Ovary (tissue), 9 donors: ENCODE data around the gene TIMP2. TPM values are rescaled to one million over a fixed set of nuclear protein-coding genes. Genes with fewer than 3 reads are reported as not detected.
"Not testable (repeated sequence)": the region's sequence is repeated elsewhere in the genome, so short reads cannot be mapped to it uniquely, and the experiment has no call there.

ENCODE experiments used
- DNase-seq, 5 donors: peaks; one replicate each; pipeline ENCODE4 v3.0.0-alpha.2; 2019 to 2020
- H3K27ac ChIP-seq, 2 donors: fragments of 200-600 bp; one replicate each; pipeline versions ENCODE4 v1.5.1 to v1.8.0; 2019 to 2022
- H3K27me3 ChIP-seq: fragments of 200-600 bp; one replicate; pipeline ENCODE4 v1.8.0; 2022
- H3K36me3 ChIP-seq: fragments of 200-600 bp; sonication (generic); one replicate; pipeline ENCODE4 v1.5.1; 2019
- H3K4me1 ChIP-seq: one replicate; pipeline ENCODE4 v1.8.1; 2013; ENCODE audit warnings: mild to moderate bottlenecking, moderate library complexity; ENCODE audit not compliant: insufficient read depth
- H3K4me3 ChIP-seq: fragments of 200-600 bp; sonication (generic); one replicate; pipeline ENCODE4 v1.5.1; 2017
- H3K9me3 ChIP-seq, 2 donors: fragments of 200-600 bp in 1 of 2; sonication (generic) in 1 of 2; one replicate each; pipeline versions ENCODE4 v1.5.1 to v1.8.1; 2013 to 2019; ENCODE audit warnings: mild to moderate bottlenecking in 1 of 2, moderate library complexity in 1 of 2
- EP300 ChIP-seq: sonication (generic); formaldehyde crosslinking; IDR thresholded peaks from one replicate; pipeline ENCODE4 v1.6.1; 2017; ENCODE audit warnings: antibody characterized with exemption
- POLR2A ChIP-seq: fragments of 450-650 bp; IDR thresholded peaks from one replicate; pipeline ENCODE4 v1.6.1; 2017; ENCODE audit warnings: antibody characterized with exemption, mild to moderate bottlenecking, moderate library complexity
- WGBS, 3 donors: extraction: QIAGEN DNeasy Blood & Tissue Kit in 1 of 3; methylation state at CpG; one replicate each; pipeline versions ENCODE4 v1.1.5 to v1.1.7; 2013 to 2017; 5-methylcytosine and 5-hydroxymethylcytosine counted together
- intact Hi-C, 4 donors: fragments of 100-400 bp; cut with DNase I; formaldehyde crosslinking; loops; one replicate each; pipeline versions ENCODE4 v1.11.0 to v1.15.1; 2022 to 2023
- polyA plus RNA-seq, 2 donors: library from polyadenylated mRNA; stranded (reverse); fragments of 200-250 nt in 1 of 2; fragments of 350-450 nt in 1 of 2; fragmentation: Illumina TruSeq in 1 of 2; extraction: RNeasy Lipid Tissue Mini Kit (QIAGEN cat#74804) in 1 of 2; gene quantifications; one replicate each; pipeline ENCODE4 v1.2.3, GENCODE V29; 2013 to 2014
- total RNA-seq, 7 donors: library from RNA; depleted of rRNA in 2 of 7; stranded (reverse); fragments of >200 nt in 2 of 7; fragmentation: NEBNext Ultra II Directional in 3 of 7; extraction: Animal tissue kit (Norgen Biotek cat#: 25700) in 3 of 7; gene quantifications; one replicate each; pipeline versions ENCODE4 v1.1.0 to v1.2.4, GENCODE V29; 2016 to 2023
- TF ChIP-seq, protein P1 (sequence below), 3 donors: fragments of 450-650 bp in 2 of 3; fragments of 200-600 bp in 1 of 3; IDR thresholded peaks; one replicate each; pipeline versions ENCODE4 v1.5.1 to v1.8.0; 2016 to 2022; ENCODE audit warnings: antibody characterized with exemption in 3 of 3, mild to moderate bottlenecking in 1 of 3
- donor health status: DM: no; HTN: no; CAD: no; lungs with moderate emphysema.
- donor health status: DM: no; HTN: no; CAD: no.
- donor health status: Bipolar disorder and iron deficiency.
- donor health status: DM: yes; HTN: yes; CAD: no.
- donor health status: DM: no; HTN: no; CAD: no.
- donor health status: DM: yes; HTN: yes; CAD: no.

Gene TIMP2
- total and polyA plus RNA-seq, 9 donors = 221 to 1,422 (median 693) TPM

DNA sequence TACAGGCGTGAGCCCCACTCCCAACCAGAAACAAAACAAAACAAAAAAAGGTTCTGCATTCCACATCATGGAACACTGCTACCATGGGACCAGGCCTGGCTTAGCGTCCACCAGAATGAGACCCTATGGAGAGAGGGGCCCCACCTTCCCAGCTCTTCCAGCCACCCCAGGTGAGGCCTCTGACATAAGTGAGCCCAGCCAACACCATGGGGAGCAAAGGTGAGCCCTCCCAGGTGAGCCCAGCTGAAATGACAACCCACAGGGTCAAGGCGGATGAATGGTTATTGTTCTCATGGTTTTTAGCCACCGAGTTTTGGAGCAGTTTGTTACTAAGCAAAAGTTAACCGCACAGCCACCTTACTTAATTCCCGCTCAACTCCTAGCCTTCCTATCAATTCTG lies 38.2 kb upstream of the TIMP2 start:
- DNase-seq = no peak
- 84 to 89% (median 88%) methylated on average over 6 of the region's 6 CpGs for WGBS, 3 donors
- H3K4me3 ChIP-seq = no peak overlapping the region
- H3K9me3 ChIP-seq = no peaks in the 10 kb centered on the region
- H3K27me3 ChIP-seq = no peaks in the 10 kb centered on the region
- H3K27ac ChIP-seq = no peak overlapping the region
- TF ChIP-seq POLR2A (no peak), EP300 (no peak)
- TF ChIP-seq, protein P1, sequence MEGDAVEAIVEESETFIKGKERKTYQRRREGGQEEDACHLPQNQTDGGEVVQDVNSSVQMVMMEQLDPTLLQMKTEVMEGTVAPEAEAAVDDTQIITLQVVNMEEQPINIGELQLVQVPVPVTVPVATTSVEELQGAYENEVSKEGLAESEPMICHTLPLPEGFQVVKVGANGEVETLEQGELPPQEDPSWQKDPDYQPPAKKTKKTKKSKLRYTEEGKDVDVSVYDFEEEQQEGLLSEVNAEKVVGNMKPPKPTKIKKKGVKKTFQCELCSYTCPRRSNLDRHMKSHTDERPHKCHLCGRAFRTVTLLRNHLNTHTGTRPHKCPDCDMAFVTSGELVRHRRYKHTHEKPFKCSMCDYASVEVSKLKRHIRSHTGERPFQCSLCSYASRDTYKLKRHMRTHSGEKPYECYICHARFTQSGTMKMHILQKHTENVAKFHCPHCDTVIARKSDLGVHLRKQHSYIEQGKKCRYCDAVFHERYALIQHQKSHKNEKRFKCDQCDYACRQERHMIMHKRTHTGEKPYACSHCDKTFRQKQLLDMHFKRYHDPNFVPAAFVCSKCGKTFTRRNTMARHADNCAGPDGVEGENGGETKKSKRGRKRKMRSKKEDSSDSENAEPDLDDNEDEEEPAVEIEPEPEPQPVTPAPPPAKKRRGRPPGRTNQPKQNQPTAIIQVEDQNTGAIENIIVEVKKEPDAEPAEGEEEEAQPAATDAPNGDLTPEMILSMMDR (IDR thresholded peaks at IDR 0.05) = no peak
- H3K36me3 ChIP-seq = no peaks in the 10 kb centered on the region
- intact Hi-C loops = no loop called here
- peaks cover 11% of the 10 kb centered on the region for H3K4me1 ChIP-seq

- H3K36me3 ChIP-seq, H3K27me3 ChIP-seq, intact Hi-C loops, H3K27ac ChIP-seq, DNase-seq, H3K9me3 ChIP-seq, H3K4me3 ChIP-seq: not testable (repeated sequence)
- 97 to 98% (median 97%) methylated on average over 8 of the region's 8 CpGs for WGBS, 3 donors
- peaks cover 11% of the 10 kb centered on the region for H3K4me1 ChIP-seq
These were observed 37.8 kb upstream of the TIMP2 start for GRCh38 chr17:78962984-78963348.

- TF ChIP-seq EP300 (no peak), POLR2A (no peak)
- TF ChIP-seq, protein P1 (IDR thresholded peaks at IDR 0.05) = no peak
- 87 to 89% (median 88%) methylated on average over 19 of the region's 19 CpGs for whole genome bisulfite sequencing, 3 donors
- H3K36me3 ChIP-seq = no peaks in the 10 kb centered on the region
- intact Hi-C loops = no loop called here
- no peaks in the 10 kb centered on the region for H3K27me3 ChIP-seq
- no peak overlapping the region for H3K4me3 ChIP-seq
- H3K27ac ChIP-seq = no peak overlapping the region
- H3K9me3 ChIP-seq = no peaks in the 10 kb centered on the region
- H3K4me1 ChIP-seq = peaks cover 11% of the 10 kb centered on the region
- no peak for DNase-seq
These were observed 37.3 kb upstream of the TIMP2 start for GRCh38 chr17:78962345-78962983.

- Histone ChIP-seq H3K36me3 (no peaks in the 10 kb centered on the region), H3K4me3 (no peak overlapping the region), H3K4me1 (peaks cover 5% of the 10 kb centered on the region), H3K27me3 (no peaks in the 10 kb centered on the region), H3K27ac (no peak overlapping the region), H3K9me3 (no peaks in the 10 kb centered on the region)
- intact Hi-C loops = no loop called here
- 89 to 97% (median 90%) methylated on average over 4 of the region's 4 CpGs for WGBS, 3 donors
- TF ChIP-seq POLR2A (no peak), EP300 (no peak)
- TF ChIP-seq, protein P1 (IDR thresholded peaks at IDR 0.05) = no peak
- DNase-seq = no peak
These were observed 36.4 kb upstream of the TIMP2 start for GRCh38 chr17:78961571-78961970.

GRCh38 chr17:78960928-78961327 lies 35.7 kb upstream of the TIMP2 start:
- H3K9me3 ChIP-seq = no peaks in the 10 kb centered on the region
- DNase-seq = no peak
- no peak overlapping the region for H3K4me3 ChIP-seq
- intact Hi-C loops = no loop called here
- WGBS, 3 donors = 60 to 73% (median 68%) methylated on average over 5 of the region's 5 CpGs
- no peaks in the 10 kb centered on the region for H3K27me3 ChIP-seq
- H3K4me1 ChIP-seq = peaks cover 2% of the 10 kb centered on the region
- H3K27ac ChIP-seq = no peak overlapping the region
- no peak for TF ChIP-seq EP300
- no peak for TF ChIP-seq POLR2A
- TF ChIP-seq, protein P1 (IDR thresholded peaks at IDR 0.05) = no peak
- no peaks in the 10 kb centered on the region for H3K36me3 ChIP-seq
